Activated T-helper 17 cell treated with anti-CD3 and anti-CD28 coated beads, Interleukin-2, amount 50 U/mL, for 72 hours (primary cell): ENCODE results near the gene DNMT1. TPM values are rescaled to one million over a fixed set of nuclear protein-coding genes. Genes with fewer than 3 reads are reported as not detected.
A peak's percentile ranks its signal among the peaks of the same experiment; 100 is the strongest.

ENCODE experiments used
- ATAC-seq: fragments of 150-1000 bp; cut with Tn5 transposase; replicated peaks from 2 replicates; pipeline ENCODE4 v1.10.0; 2021; ENCODE audit warnings: mild to moderate bottlenecking, moderate library complexity
- H3K27ac Mint-ChIP-seq: one replicate; pipeline ENCODE4 v1.8.0; 2022; ENCODE audit warnings: mixed read lengths
- H3K27me3 Mint-ChIP-seq: one replicate; pipeline ENCODE4 v1.8.0; 2022; ENCODE audit warnings: mixed read lengths
- H3K36me3 Mint-ChIP-seq: one replicate; pipeline ENCODE4 v1.8.0; 2022; ENCODE audit warnings: low read depth, mild to moderate bottlenecking, mixed read lengths
- H3K4me1 Mint-ChIP-seq: one replicate; pipeline ENCODE4 v1.8.0; 2022; ENCODE audit warnings: mixed read lengths
- H3K4me3 Mint-ChIP-seq: one replicate; pipeline ENCODE4 v1.8.0; 2022; ENCODE audit warnings: mild to moderate bottlenecking, mixed read lengths
- H3K9me3 Mint-ChIP-seq: one replicate; pipeline ENCODE4 v1.8.0; 2022; ENCODE audit warnings: mixed read lengths
- total RNA-seq, 2 donors: library from RNA; stranded (reverse); gene quantifications; one replicate each; pipeline ENCODE4 v1.2.3, GENCODE V29; 2022

The DNMT1 gene
- total RNA-seq, 2 donors from 2014 or later: 300 to 434 TPM

- no peak overlapping the region for H3K27ac Mint-ChIP-seq
- H3K9me3 Mint-ChIP-seq: no peaks in the 10 kb centered on the region
- no peak overlapping the region for H3K4me3 Mint-ChIP-seq
- ATAC-seq: no peak
- H3K36me3 Mint-ChIP-seq: peaks cover 20% of the 10 kb centered on the region
- no peaks in the 10 kb centered on the region for H3K27me3 Mint-ChIP-seq
- peaks cover 9% of the 10 kb centered on the region for H3K4me1 Mint-ChIP-seq
These were observed 32.5 kb upstream of the DNMT1 start for GRCh38 chr19:10227026-10227971.

GRCh38 chr19:10226376-10227025 is 31.7 kb upstream of the DNMT1 start:
- H3K27ac Mint-ChIP-seq: peak overlapping the region; percentile 65
- H3K9me3 Mint-ChIP-seq: no peaks in the 10 kb centered on the region
- H3K36me3 Mint-ChIP-seq: peaks cover 25% of the 10 kb centered on the region
- no peak for ATAC-seq
- H3K4me3 Mint-ChIP-seq: no peak overlapping the region
- H3K27me3 Mint-ChIP-seq: no peaks in the 10 kb centered on the region
- H3K4me1 Mint-ChIP-seq: peaks cover 9% of the 10 kb centered on the region

- peaks cover 9% of the 10 kb centered on the region for H3K4me1 Mint-ChIP-seq
- H3K27ac Mint-ChIP-seq: peak overlapping the region; percentile 65
- ATAC-seq: no peak
- no peaks in the 10 kb centered on the region for H3K9me3 Mint-ChIP-seq
- no peaks in the 10 kb centered on the region for H3K27me3 Mint-ChIP-seq
- no peak overlapping the region for H3K4me3 Mint-ChIP-seq
- H3K36me3 Mint-ChIP-seq: peaks cover 25% of the 10 kb centered on the region
These were observed 31.2 kb upstream of the DNMT1 start for GRCh38 chr19:10226021-10226375.

- Mint-ChIP-seq H3K4me1 (peaks cover 4% of the 10 kb centered on the region), H3K9me3 (no peaks in the 10 kb centered on the region), H3K4me3 (no peak overlapping the region), H3K27me3 (no peaks in the 10 kb centered on the region), H3K36me3 (peaks cover 25% of the 10 kb centered on the region), H3K27ac (no peak overlapping the region)
- ATAC-seq: no peak
These were observed 29.6 kb upstream of the DNMT1 start for GRCh38 chr19:10224337-10224736.

- H3K4me1 Mint-ChIP-seq: peaks cover 4% of the 10 kb centered on the region
- no peak overlapping the region for H3K27ac Mint-ChIP-seq
- no peaks in the 10 kb centered on the region for H3K27me3 Mint-ChIP-seq
- H3K4me3 Mint-ChIP-seq: no peak overlapping the region
- no peaks in the 10 kb centered on the region for H3K9me3 Mint-ChIP-seq
- peaks cover 25% of the 10 kb centered on the region for H3K36me3 Mint-ChIP-seq
- no peak for ATAC-seq
These were observed 28.9 kb upstream of the DNMT1 start for GRCh38 chr19:10223488-10224213.

- Mint-ChIP-seq H3K4me1 (peaks cover 4% of the 10 kb centered on the region), H3K9me3 (no peaks in the 10 kb centered on the region), H3K4me3 (no peak overlapping the region), H3K36me3 (peaks cover 25% of the 10 kb centered on the region), H3K27ac (no peak overlapping the region), H3K27me3 (no peaks in the 10 kb centered on the region)
- no peak for ATAC-seq
These were observed 27.6 kb upstream of the DNMT1 start for GRCh38 chr19:10222201-10222890.

- Mint-ChIP-seq H3K4me3 (no peak overlapping the region), H3K9me3 (no peaks in the 10 kb centered on the region), H3K4me1 (peaks cover 4% of the 10 kb centered on the region), H3K36me3 (peaks cover 25% of the 10 kb centered on the region), H3K27me3 (no peaks in the 10 kb centered on the region), H3K27ac (no peak overlapping the region)
- no peak for ATAC-seq
These were observed 25.9 kb upstream of the DNMT1 start for GRCh38 chr19:10220695-10221094.

- Mint-ChIP-seq H3K27ac (no peak overlapping the region), H3K4me1 (peaks cover 4% of the 10 kb centered on the region), H3K9me3 (no peaks in the 10 kb centered on the region), H3K4me3 (no peak overlapping the region), H3K27me3 (no peaks in the 10 kb centered on the region), H3K36me3 (peaks cover 24% of the 10 kb centered on the region)
- peak; percentile 75 for ATAC-seq
These were observed 24.9 kb upstream of the DNMT1 start for GRCh38 chr19:10219678-10220077.

GRCh38 chr19:10217085-10217484 is 22.3 kb upstream of the DNMT1 start:
- no peaks in the 10 kb centered on the region for H3K9me3 Mint-ChIP-seq
- H3K27ac Mint-ChIP-seq: no peak overlapping the region
- ATAC-seq: no peak
- no peaks in the 10 kb centered on the region for H3K4me1 Mint-ChIP-seq
- H3K4me3 Mint-ChIP-seq: no peak overlapping the region
- H3K27me3 Mint-ChIP-seq: no peaks in the 10 kb centered on the region
- H3K36me3 Mint-ChIP-seq: peaks cover 2% of the 10 kb centered on the region

GRCh38 chr19:10214784-10215183 is 20.0 kb upstream of the DNMT1 start:
- Mint-ChIP-seq H3K9me3 (no peaks in the 10 kb centered on the region), H3K27ac (no peak overlapping the region), H3K27me3 (no peaks in the 10 kb centered on the region), H3K4me1 (no peaks in the 10 kb centered on the region), H3K36me3 (no peaks in the 10 kb centered on the region), H3K4me3 (no peak overlapping the region)
- no peak for ATAC-seq

GRCh38 chr19:10211691-10212090 is 16.9 kb upstream of the DNMT1 start:
- Mint-ChIP-seq H3K9me3 (peaks cover 7% of the 10 kb centered on the region), H3K27ac (no peak overlapping the region), H3K27me3 (no peaks in the 10 kb centered on the region), H3K4me3 (no peak overlapping the region), H3K4me1 (peaks cover 4% of the 10 kb centered on the region), H3K36me3 (no peaks in the 10 kb centered on the region)
- no peak for ATAC-seq

GRCh38 chr19:10211061-10211460 is 16.3 kb upstream of the DNMT1 start:
- peaks cover 7% of the 10 kb centered on the region for H3K9me3 Mint-ChIP-seq
- no peak overlapping the region for H3K27ac Mint-ChIP-seq
- peaks cover 6% of the 10 kb centered on the region for H3K4me1 Mint-ChIP-seq
- no peak for ATAC-seq
- H3K4me3 Mint-ChIP-seq: no peak overlapping the region
- H3K36me3 Mint-ChIP-seq: no peaks in the 10 kb centered on the region
- H3K27me3 Mint-ChIP-seq: no peaks in the 10 kb centered on the region

- no peak overlapping the region for H3K4me3 Mint-ChIP-seq
- no peak overlapping the region for H3K27ac Mint-ChIP-seq
- H3K36me3 Mint-ChIP-seq: no peaks in the 10 kb centered on the region
- no peak for ATAC-seq
- H3K4me1 Mint-ChIP-seq: peaks cover 6% of the 10 kb centered on the region
- H3K27me3 Mint-ChIP-seq: no peaks in the 10 kb centered on the region
- H3K9me3 Mint-ChIP-seq: peaks cover 7% of the 10 kb centered on the region
These were observed 14.6 kb upstream of the DNMT1 start for GRCh38 chr19:10209315-10209714.

GRCh38 chr19:10207026-10207425 is 12.3 kb upstream of the DNMT1 start:
- no peak overlapping the region for H3K27ac Mint-ChIP-seq
- H3K4me3 Mint-ChIP-seq: no peak overlapping the region
- peaks cover 6% of the 10 kb centered on the region for H3K4me1 Mint-ChIP-seq
- ATAC-seq: no peak
- H3K9me3 Mint-ChIP-seq: peaks cover 7% of the 10 kb centered on the region
- H3K36me3 Mint-ChIP-seq: no peaks in the 10 kb centered on the region
- H3K27me3 Mint-ChIP-seq: no peaks in the 10 kb centered on the region
